Fibroblast of pulmonary artery (primary cell): ENCODE data around the gene TULP4.

Experiments
- DNase-seq: peaks from one replicate; pipeline ENCODE4 v3.0.0-alpha.2; 2010; ENCODE audit warnings: low read depth
- H3K4me3 ChIP-seq: replicated peaks from 2 replicates; pipeline ENCODE4 v1.5.1; 2011; ENCODE audit warnings: low read depth, mild to moderate bottlenecking, control low read depth, low read length, moderate library complexity
- TF ChIP-seq, protein P1 (sequence below): IDR thresholded peaks from 2 replicates; pipeline ENCODE4 v1.5.1; 2011; ENCODE audit warnings: mild to moderate bottlenecking, control low read depth, low read length, inconsistent platforms; ENCODE audit errors: missing control alignments

TULP4 gene

DNA sequence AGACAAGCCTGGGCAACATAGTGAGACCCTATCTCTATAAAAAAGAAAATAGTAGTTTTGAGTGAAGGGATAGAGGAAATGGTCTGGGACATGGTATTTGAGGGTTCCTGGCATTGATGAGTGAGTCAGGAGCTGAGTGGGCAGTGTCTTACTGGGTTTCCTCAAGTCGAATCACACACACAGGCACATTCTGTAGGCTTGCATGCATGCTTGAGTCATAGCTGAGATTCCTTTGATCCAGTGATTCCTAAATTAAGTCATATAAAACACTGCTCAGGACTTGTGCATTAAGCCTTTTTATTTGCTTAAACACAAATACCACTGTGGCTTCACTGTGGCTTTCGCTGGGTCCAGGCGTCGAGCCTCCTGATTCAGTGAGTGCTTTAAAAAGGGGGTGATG is 175.8 kb downstream of the TULP4 start:
- peak; percentile 93 for DNase-seq
- TF ChIP-seq, protein P1, sequence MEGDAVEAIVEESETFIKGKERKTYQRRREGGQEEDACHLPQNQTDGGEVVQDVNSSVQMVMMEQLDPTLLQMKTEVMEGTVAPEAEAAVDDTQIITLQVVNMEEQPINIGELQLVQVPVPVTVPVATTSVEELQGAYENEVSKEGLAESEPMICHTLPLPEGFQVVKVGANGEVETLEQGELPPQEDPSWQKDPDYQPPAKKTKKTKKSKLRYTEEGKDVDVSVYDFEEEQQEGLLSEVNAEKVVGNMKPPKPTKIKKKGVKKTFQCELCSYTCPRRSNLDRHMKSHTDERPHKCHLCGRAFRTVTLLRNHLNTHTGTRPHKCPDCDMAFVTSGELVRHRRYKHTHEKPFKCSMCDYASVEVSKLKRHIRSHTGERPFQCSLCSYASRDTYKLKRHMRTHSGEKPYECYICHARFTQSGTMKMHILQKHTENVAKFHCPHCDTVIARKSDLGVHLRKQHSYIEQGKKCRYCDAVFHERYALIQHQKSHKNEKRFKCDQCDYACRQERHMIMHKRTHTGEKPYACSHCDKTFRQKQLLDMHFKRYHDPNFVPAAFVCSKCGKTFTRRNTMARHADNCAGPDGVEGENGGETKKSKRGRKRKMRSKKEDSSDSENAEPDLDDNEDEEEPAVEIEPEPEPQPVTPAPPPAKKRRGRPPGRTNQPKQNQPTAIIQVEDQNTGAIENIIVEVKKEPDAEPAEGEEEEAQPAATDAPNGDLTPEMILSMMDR = no peak
- H3K4me3 ChIP-seq = no peak overlapping the region

DNA sequence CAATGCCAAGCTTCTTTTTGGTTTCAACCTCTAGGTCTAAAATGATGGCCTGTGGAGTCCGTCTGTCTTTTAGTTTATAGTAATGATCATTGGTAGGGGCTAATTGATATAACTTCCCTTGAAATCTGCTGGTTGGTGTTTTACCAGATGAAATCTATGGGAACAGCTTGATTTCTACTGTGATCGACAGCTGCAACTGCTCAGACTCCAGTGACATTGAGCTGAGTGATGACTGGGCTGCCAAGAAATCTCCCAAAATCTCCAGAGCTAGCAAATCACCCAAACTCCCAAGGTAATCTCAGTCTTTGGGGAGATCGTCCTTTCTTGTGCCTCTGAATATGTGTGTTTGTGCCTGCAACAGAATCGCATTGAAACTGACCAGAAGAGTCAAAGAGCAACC is 177.2 kb downstream of the TULP4 start:
- no peak overlapping the region for H3K4me3 ChIP-seq
- DNase-seq = no peak
- TF ChIP-seq, protein P1 = no peak

DNA sequence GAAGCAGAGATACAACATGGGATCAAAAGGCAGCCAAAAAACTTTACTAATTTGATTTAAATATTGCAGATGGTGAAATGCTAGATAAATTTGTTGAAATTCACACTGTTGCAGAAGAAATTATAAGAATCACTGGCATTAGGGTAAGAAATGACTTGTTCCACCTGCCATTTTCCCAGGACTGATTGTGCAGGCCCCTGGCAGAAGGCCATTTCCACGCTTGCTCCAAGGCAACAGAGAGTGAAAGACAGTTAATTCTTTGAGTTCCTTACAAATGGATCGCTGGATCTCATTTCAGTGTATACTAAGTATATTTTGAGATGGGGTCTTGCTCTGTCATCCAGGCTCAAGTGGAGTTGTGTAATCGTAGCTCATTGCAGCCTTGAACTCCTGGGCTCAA is 180.6 kb downstream of the TULP4 start:
- TF ChIP-seq, protein P1 = no peak
- DNase-seq = no peak
- H3K4me3 ChIP-seq = no peak overlapping the region

DNA sequence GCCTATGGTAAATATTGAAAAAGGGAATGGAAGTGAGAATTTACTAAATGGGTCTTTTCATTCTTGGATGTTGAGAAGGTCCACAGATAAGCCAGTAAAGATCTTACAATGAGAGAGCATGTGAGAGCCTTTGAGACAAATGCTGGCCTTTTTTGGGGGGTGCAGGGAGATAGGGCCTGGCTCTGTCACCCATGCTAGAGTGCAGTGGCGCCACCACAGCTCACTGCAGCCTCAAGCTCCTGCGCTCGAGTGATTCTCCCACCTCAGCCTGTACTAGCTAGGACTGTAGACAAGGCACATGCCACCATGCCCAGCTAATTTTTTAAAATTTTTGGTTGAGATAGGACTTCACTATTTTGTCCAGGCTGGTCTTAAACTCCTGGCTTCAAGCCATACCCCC is 184.4 kb downstream of the TULP4 start:
- TF ChIP-seq, protein P1 = no peak
- no peak overlapping the region for H3K4me3 ChIP-seq
- DNase-seq = no peak

DNA sequence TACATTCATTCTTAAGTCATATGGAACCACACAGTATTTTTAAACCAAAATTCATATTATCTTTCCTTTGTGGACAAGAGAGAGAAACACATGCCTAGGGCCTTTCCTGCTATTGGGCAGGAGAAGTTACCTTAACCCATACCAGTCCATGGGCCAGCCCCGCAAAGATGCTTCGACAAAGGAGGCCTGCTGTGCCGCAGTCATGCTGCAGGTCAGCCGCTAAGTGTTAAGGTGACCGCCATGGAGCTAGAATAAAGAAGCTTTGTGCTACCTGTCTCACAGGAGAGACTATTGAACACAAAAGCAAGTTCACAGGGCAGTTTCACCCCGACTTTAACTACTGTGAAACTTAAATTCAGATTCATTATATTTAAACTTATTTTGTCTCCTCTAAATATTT is 185.4 kb downstream of the TULP4 start:
- H3K4me3 ChIP-seq = no peak overlapping the region
- TF ChIP-seq, protein P1 = no peak
- DNase-seq = no peak

GRCh38 chr6:158498362-158498761 is 186.1 kb downstream of the TULP4 start:
- H3K4me3 ChIP-seq = no peak overlapping the region
- TF ChIP-seq, protein P1 = no peak
- DNase-seq = no peak

- TF ChIP-seq, protein P1 = no peak
- DNase-seq = no peak
- H3K4me3 ChIP-seq = no peak overlapping the region
Observed at GRCh38 chr6:158499601-158500000, 187.3 kb downstream of the TULP4 start.
